HepG2 (cell line): ENCODE results near the gene SNRNP200. TPM values are rescaled to one million over a fixed set of nuclear protein-coding genes. Genes with fewer than 3 reads are reported as not detected.

Source experiments
- CCAR2 ChIP-seq: fragments of 200-400 bp; formaldehyde crosslinking; optimal IDR thresholded peaks from 2 replicates; pipeline ENCODE3; 2018; ENCODE audit warnings: low read depth, mild to moderate bottlenecking, low read length, moderate library complexity
- DRAP1 ChIP-seq: IDR thresholded peaks from 2 replicates; pipeline ENCODE4 v1.6.1; 2016; ENCODE audit warnings: missing genetic modification reagents, missing compliant biosample characterization
- EP300 ChIP-seq, 3 experiments: sonication (generic) in 1 of 3; formaldehyde crosslinking in 1 of 3; IDR thresholded peaks; 2 replicates each; pipeline versions ENCODE4 v1.5.1 to v1.6.1; 2011 to 2020; ENCODE audit warnings: low read depth in 2 of 3, low read length in 2 of 3, borderline replicate concordance in 1 of 3, improper control_type of control experiment in 1 of 3, mild to moderate bottlenecking in 1 of 3, missing genetic modification reagents in 1 of 3, moderate library complexity in 1 of 3
- EZH2 ChIP-seq: conservative IDR thresholded peaks from 2 replicates; pipeline ENCODE4 v1.6.1; 2012; ENCODE audit warnings: mild to moderate bottlenecking, low read depth, low read length, moderate library complexity
- GPN1 ChIP-seq: sonication (generic); formaldehyde crosslinking; IDR thresholded peaks from 2 replicates; pipeline ENCODE4 v1.5.1; 2020; ENCODE audit warnings: missing genetic modification reagents, borderline replicate concordance
- MAX ChIP-seq: IDR thresholded peaks from 2 replicates; pipeline ENCODE4 v1.6.1; 2012; ENCODE audit warnings: inconsistent platforms
- NKX3-1 ChIP-seq: sonication (generic); formaldehyde crosslinking; IDR thresholded peaks from 2 replicates; pipeline ENCODE4 v1.5.0; 2020; ENCODE audit warnings: missing genetic modification reagents
- PTBP1 ChIP-seq: fragments of 200-400 bp; formaldehyde crosslinking; IDR thresholded peaks from 2 replicates; pipeline ENCODE4 v1.6.1; 2018; ENCODE audit warnings: low read length, low read depth; ENCODE audit not compliant: poor library complexity, severe bottlenecking
- REST ChIP-seq, 2 experiments: IDR thresholded peaks; 2 replicates each; pipeline ENCODE4 v1.6.1; 2011 to 2012; ENCODE audit warnings: low read length in 2 of 2, borderline replicate concordance in 1 of 2, low read depth in 1 of 2, mild to moderate bottlenecking in 1 of 2, moderate library complexity in 1 of 2
- ZBTB40 ChIP-seq, 2 experiments: fragments of 450-650 bp in 1 of 2; sonication (generic) in 1 of 2; formaldehyde crosslinking in 1 of 2; IDR thresholded peaks; 2 replicates each; pipeline versions ENCODE4 v1.6.1 to v1.8.0; 2016 to 2022; ENCODE audit warnings: antibody characterized with exemption in 1 of 2, mild to moderate bottlenecking in 1 of 2, missing genetic modification reagents in 1 of 2
- ZFP36L2 ChIP-seq: sonication (generic); formaldehyde crosslinking; IDR thresholded peaks from 2 replicates; pipeline ENCODE4 v1.4.0; 2020; ENCODE audit warnings: missing genetic modification reagents
- ZNF251 ChIP-seq: sonication (generic); formaldehyde crosslinking; IDR thresholded peaks from 2 replicates; pipeline ENCODE4 v1.9.0; 2021; ENCODE audit warnings: mild to moderate bottlenecking, missing genetic modification reagents
- ZNF282 ChIP-seq: fragments of 450-650 bp; IDR thresholded peaks from 2 replicates; pipeline ENCODE4 v1.6.1; 2018; ENCODE audit not compliant: partially characterized antibody
- ZNF451 ChIP-seq: sonication (generic); formaldehyde crosslinking; IDR thresholded peaks from 2 replicates; pipeline ENCODE4 v1.5.0; 2020; ENCODE audit warnings: mild to moderate bottlenecking, missing genetic modification reagents
- polyA plus RNA-seq, 8 experiments: library from polyadenylated mRNA; depleted of rRNA in 3 of 8; stranded (reverse) in 7 of 8; unstranded in 1 of 8; fragments of >200 nt; fragmentation: Illumina TruSeq in 4 of 8; extraction: Trizol in 4 of 8; gene quantifications; 2 replicates each; pipeline versions ENCODE4 v1.2.1 to v1.2.3, GENCODE V29; 2011 to 2016; ENCODE audit warnings: low read depth in 4 of 8, missing spikeins in 1 of 8, mixed read lengths in 1 of 8; ENCODE audit not compliant: insufficient read depth in 1 of 8
- total RNA-seq, 5 experiments: library from RNA; depleted of rRNA; stranded (reverse); fragments of >200 nt; fragmentation: Illumina TruSeq; extraction: Trizol; gene quantifications; 2 replicates each; pipeline ENCODE4 v1.2.3, GENCODE V29; 2016; ENCODE audit warnings: low read depth in 1 of 5

The SNRNP200 gene
- total and polyA plus RNA-seq, 2 of the 13 experiments (the other 11 are each of a cell fraction or from before 2014, with no cell fraction given), result 99.0 to 232 TPM

- TF ChIP-seq ZBTB40 (IDR thresholded peaks at IDR 0.05) (no peak), ZBTB40 (CRISPR knock-in tag; IDR thresholded peaks at IDR 0.05) (no peak), EZH2 (no peak; the same call in 1 of the 2 replicates), ZNF282 (no peak), MAX (peak; percentile 50), ZNF451 (no peak), REST (IDR thresholded peaks at IDR 0.05; ENCODE audit: borderline replicate concordance in 1 of 2, low read depth in 1 of 2, low read length in 2 of 2) (no peak), ZFP36L2 (CRISPR knock-in tag) (no peak), NKX3-1 (CRISPR knock-in tag) (no peak), CCAR2 (no peak), DRAP1 (CRISPR knock-in tag) (no peak), EP300 (IDR thresholded peaks at IDR 0.05; ENCODE audit: low read depth in 2 of 2, low read length in 2 of 2) (no peak), EP300 (CRISPR knock-in tag; IDR thresholded peaks at IDR 0.05; ENCODE audit: borderline replicate concordance) (no peak), ZNF251 (CRISPR knock-in tag) (0 out of 2 replicates have a peak, but pooled peaks have one; percentile 20), GPN1 (no peak), PTBP1 (no peak)
Measured at GRCh38 chr2:96320728-96321622, 15.6 kb upstream of the SNRNP200 start (continued).
